Non-pigmented ciliary epithelial cell (primary cell): ENCODE data around the gene IKZF2.

Source experiments
- DNase-seq: peaks from one replicate; pipeline ENCODE4 v3.0.0-alpha.2; 2010; ENCODE audit warnings: low read depth

IKZF2 gene

DNA sequence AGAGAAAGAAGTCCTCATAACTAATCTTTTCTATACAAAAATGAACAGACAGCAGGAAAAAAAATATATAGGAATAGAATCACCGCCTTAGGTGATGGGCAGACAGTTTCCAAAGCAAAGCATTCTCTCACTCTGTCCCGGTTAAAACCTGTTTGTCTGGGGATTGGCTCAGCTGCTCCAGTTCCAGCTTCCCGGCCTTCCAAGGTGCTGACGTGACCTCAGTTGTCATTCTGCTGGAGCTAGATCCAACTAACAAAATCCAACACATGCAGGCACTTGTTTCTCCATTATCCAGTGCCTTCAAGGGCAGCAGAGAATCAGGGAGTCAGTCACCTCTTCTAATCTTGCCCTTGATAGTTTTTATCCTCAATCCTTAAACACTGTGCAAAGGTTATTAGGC, 52.8 kb downstream of the IKZF2 start:
- no peak for DNase-seq

- DNase-seq = no peak
Measured at GRCh38 chr2:213091765-213092164, 59.6 kb downstream of the IKZF2 start.

GRCh38 chr2:213090772-213091171, 60.6 kb downstream of the IKZF2 start:
- no peak for DNase-seq

GRCh38 chr2:213089438-213089837, 62.0 kb downstream of the IKZF2 start:
- no peak for DNase-seq

GRCh38 chr2:213087040-213087439, 64.4 kb downstream of the IKZF2 start:
- DNase-seq = no peak

DNA sequence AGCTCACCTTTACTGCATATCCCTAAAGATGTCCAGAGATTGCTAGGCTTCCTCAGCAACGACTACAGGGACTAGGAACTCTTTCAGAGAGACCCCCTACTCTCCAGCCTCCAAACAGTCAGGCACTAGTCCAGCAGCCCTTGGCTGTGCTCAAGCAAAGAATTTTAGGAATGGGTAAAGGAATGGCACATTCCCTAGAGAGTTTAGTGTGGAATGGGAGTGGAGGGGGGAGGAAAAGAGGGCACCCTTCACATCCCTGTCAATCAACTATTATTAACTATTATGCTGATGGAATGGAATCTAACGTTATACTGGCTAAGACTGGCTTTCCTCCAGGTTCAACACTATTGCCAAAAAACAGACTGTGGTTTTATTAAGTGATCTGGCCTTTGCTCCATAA, 64.8 kb downstream of the IKZF2 start:
- no peak for DNase-seq

DNA sequence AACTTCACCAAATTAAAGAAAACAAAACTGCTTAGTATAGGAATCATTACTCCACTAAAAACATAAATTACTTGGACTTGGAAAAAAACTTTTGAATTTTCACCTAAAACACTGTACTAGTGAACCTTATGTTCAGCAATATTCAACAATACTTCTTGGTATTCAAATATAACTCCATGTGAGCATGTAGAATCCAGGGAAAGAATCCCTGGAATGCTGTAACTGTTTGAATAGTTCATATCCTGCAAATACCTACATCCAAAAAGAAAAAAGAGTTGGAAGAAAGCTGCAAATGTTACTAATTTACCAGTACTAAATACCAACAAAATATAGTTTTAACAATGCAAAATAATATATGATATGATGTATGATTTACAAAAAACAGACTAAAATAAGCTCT, 65.4 kb downstream of the IKZF2 start:
- DNase-seq = no peak

GRCh38 chr2:213085538-213085937, 65.9 kb downstream of the IKZF2 start:
- DNase-seq = no peak

DNA sequence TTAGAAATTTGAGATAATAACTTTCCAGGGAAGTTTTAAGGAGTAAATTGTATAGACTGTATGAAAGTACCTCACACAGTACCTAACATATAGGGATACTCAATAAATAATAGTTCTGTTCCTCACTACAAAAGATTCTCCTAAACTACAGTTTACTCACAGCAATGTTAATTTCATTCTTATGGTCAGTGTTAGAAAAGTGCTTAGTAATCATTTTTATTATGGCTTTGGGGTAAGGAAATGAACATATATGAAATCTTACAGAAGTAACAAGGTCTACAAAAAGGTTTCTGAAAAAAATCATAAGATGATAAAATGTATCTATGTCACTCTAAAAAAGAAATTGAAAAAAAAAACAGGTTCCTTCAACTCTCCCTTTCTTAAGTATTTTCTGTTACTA, 67.2 kb downstream of the IKZF2 start:
- DNase-seq = no peak

DNA sequence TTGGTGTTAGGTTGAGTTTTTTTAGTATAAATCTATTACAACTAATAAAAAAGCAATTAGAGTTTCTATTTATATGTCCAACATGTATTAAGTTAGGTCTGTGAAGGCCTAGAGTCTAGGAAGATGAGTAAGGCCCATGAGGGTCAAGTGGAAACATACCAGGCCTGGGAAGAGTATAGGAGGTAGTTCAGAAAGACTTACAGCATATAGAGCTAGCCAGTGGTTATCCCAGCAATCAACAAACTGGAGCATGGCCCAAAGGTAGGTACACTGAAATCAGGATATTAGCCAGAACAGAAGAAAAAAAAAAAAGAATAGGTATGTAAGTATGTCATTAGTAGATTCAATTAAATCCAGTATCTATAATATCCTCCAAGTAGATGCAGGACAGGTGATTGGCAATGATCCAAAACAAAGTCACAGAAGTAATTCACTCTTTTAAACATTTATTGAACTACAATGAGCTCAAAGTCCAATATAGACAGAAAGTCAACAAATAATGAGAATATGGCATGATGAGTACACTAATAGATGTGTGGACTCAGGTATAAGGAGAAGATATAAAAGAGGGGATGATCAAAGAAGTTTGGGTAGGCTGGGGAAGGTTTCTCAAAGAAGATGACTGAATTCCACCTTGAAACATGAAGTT, 70.3 kb downstream of the IKZF2 start:
- no peak for DNase-seq

- no peak for DNase-seq
Measured at GRCh38 chr2:213079756-213080155, 71.7 kb downstream of the IKZF2 start.

DNA sequence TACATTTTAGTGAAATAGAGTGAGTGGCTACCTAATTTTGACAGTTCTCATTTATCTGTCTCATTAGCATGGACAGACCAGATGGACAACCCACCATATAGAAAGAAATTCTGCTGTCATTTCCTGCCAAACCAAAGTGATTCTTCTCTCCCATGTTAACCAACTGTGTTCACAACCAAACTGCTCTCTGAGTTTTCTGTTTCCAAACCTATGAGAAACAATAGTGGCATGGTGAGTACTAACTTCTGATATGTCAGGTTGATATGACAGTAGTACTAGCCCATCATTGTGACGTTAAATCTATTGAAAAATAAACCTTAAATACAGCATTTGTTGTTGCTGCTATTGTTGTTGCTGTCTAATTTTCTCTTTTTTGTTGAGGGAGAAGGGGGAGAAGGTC, 72.7 kb downstream of the IKZF2 start:
- DNase-seq = no peak

DNA sequence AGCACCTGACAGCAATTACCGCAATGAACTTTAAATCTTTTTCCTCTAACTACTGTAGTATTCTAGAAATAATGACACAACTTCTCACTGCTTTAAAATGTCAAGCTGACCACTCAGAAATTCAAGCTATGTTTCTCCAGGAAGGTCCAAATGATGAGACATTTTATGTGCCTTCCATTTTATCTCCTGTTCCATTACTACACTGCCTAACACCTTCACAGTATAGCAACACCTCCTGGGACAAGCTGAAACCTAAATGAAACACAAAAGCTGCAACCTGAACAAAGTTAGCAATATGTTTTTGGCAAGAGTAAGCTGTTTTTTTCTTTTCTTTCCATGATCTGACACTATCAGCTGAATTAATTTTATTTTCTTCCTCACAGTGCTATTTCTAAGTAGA, 81.9 kb downstream of the IKZF2 start:
- DNase-seq = no peak

- no peak for DNase-seq
Measured at GRCh38 chr2:213068676-213069359, 82.6 kb downstream of the IKZF2 start.

DNA sequence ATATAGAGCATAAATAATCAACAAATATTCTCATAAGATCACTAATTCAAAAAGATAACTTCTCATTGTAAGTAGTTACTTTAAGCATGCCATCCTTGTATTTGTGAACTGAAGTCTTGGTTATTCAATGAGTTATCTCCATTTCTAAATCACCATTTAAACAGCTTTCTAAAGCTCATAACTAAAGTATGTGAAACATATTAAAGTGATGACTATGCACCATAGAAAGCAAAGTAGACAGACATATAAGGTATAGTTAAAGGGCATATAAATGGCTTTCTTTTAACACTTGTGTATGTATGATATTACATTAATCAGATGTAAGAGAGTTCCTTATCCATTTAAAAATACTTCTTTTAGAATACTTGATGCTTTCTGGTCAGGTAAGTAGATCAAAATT, 83.5 kb downstream of the IKZF2 start:
- DNase-seq = no peak

DNA sequence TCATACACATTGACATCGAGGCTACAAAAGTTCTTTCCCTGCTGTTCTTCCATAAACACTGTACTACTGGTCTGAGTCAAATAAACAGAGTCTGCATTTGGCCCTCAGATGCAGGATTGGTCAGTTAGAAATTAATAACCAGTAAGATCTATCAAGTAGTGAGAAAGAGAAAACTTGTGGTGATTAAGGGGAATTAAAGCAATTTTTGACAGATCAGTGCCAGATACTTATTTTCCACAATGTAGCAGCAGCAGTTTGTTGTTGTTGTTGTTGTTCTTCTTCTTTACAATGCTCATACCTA, 85.0 kb downstream of the IKZF2 start:
- DNase-seq = no peak

DNA sequence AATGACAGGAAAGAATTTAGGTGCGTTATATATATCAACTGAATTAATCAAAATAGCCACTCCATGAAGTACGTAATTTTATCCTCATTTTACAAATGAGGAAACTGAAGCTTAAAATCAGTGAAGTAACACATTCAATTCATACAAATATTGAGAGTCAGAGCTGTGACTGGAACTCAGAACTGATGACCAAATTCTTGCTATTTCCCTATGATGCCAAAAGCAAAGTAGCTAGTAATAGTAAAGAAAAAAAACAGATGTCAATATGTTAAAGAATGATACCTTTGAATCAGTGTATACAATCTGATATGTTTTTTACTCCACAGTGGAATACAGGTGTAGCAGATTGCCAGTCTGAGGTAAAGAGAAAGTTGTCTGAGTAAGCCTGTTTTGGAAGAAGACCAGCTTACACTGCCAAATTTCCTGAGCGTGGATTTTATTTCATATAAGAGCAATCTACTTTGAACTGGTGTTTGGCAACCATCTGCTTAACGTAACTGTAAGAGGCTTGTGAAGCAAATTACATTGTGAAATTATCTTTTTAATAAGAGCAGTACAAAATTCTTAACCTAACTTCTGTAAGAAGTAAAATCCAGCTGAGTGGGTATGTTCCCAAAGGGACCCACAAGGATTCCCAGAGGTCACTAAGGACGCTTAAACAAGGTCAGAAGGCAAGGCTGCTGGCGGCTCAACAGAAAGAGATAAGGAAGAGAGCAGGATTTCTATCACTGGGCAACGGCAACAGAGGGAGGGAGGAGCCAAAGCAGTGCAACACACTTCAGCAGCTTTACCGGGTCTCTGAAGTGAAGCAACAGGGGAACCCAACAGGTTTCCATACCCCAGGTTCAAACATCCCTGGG, 85.6 kb downstream of the IKZF2 start:
- no peak for DNase-seq

GRCh38 chr2:213064099-213064498, 87.3 kb downstream of the IKZF2 start:
- DNase-seq = no peak

DNA sequence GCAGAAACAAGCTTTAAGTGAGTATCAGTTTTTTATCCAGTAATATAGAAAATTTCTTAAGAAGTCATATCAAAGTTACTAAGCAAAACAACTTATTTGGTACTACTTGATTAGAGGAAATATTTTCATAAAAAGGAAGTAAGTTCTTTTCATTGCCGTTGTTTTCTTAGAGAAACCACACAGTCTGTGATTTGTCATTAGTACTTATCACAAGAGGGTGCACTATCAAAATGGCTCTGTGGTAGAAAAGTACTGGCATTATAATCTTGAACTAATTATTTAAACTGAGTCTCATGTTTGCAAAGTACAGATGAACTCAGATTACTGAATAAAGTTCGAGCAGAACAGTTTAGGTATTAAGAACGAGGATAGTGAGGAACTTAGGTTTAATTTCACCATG, 93.4 kb downstream of the IKZF2 start:
- no peak for DNase-seq

GRCh38 chr2:213046431-213046830, 105.0 kb downstream of the IKZF2 start:
- no peak for DNase-seq

DNA sequence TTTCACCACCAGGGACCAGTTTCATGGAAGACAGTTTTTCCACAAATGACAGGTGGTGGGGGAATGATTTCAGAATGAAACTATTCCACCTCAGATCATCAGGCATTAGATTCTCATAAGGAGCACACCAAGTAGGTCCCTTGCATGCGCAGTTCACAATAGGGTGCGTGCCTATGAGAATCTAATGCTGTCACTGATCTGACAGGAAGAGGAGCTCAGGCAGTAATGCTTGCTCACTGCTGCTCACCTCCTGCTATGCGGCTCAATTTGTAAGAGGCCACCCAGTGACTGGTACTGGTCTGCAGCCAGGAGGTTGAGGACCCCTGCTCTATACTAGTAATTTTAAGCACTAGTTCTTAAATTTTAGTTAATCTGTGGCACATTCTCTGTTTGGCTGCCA, 107.8 kb downstream of the IKZF2 start:
- no peak for DNase-seq

DNA sequence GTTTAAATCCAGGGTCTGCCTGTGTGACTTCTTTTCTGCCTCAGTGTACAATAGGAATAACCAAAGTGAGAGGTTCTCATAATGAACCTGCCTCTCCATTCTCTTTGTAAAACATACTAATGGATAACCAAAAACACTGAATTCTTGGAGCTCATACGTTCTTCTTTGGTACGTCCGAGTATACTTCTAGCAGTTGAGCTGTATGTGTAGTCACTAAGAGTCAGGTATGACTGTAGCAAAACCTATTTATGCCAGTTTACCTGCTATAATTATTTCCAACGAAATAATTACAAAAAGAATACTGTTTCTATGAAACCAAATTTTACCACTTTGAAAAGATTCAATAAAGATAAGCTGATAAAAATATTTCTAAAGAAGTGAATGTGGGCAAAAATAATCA, 109.2 kb downstream of the IKZF2 start:
- no peak for DNase-seq

- no peak for DNase-seq
Measured at GRCh38 chr2:213036836-213037235, 114.6 kb downstream of the IKZF2 start.
